Measurements from ENCODE around the gene AKNA.

AKNA gene

GRCh38 chr9:114314881-114315722 is 72.7 kb downstream of the AKNA start:
- Histone ChIP-seq H3K9ac (ENCODE audit: low read length) (no peak overlapping the region), H3K4me1 (ENCODE audit: control insufficient read depth, insufficient read depth, low read length) (peaks cover 8% of the 10 kb centered on the region), H3K4me3 (ENCODE audit: low read length) (no peak overlapping the region), H3K36me3 (ENCODE audit: control insufficient read depth, insufficient read depth, low read length) (no peaks in the 10 kb centered on the region), H3K27me3 (ENCODE audit: control insufficient read depth, insufficient read depth, low read length) (no peaks in the 10 kb centered on the region), H3K9me3 (ENCODE audit: control insufficient read depth, low read length) (no peaks in the 10 kb centered on the region)

GRCh38 chr9:114314256-114314867 is 73.4 kb downstream of the AKNA start:
- Histone ChIP-seq H3K4me1 (ENCODE audit: control insufficient read depth, insufficient read depth, low read length) (peaks cover 8% of the 10 kb centered on the region), H3K27me3 (ENCODE audit: control insufficient read depth, insufficient read depth, low read length) (no peaks in the 10 kb centered on the region), H3K4me3 (ENCODE audit: low read length) (no peak overlapping the region), H3K9me3 (ENCODE audit: control insufficient read depth, low read length) (no peaks in the 10 kb centered on the region), H3K9ac (ENCODE audit: low read length) (no peak overlapping the region), H3K36me3 (ENCODE audit: control insufficient read depth, insufficient read depth, low read length) (no peaks in the 10 kb centered on the region)

GRCh38 chr9:114313186-114313585 is 74.6 kb downstream of the AKNA start:
- Histone ChIP-seq H3K9me3 (ENCODE audit: control insufficient read depth, low read length) (no peaks in the 10 kb centered on the region), H3K27me3 (ENCODE audit: control insufficient read depth, insufficient read depth, low read length) (no peaks in the 10 kb centered on the region), H3K4me3 (ENCODE audit: low read length) (no peak overlapping the region), H3K4me1 (ENCODE audit: control insufficient read depth, insufficient read depth, low read length) (peaks cover 8% of the 10 kb centered on the region), H3K9ac (ENCODE audit: low read length) (no peak overlapping the region), H3K36me3 (ENCODE audit: control insufficient read depth, insufficient read depth, low read length) (no peaks in the 10 kb centered on the region)

GRCh38 chr9:114312513-114312875 is 75.3 kb downstream of the AKNA start:
- H3K4me1 ChIP-seq (ENCODE audit: control insufficient read depth, insufficient read depth, low read length) = peaks cover 8% of the 10 kb centered on the region
- no peak overlapping the region for H3K9ac ChIP-seq (ENCODE audit: low read length)
- H3K9me3 ChIP-seq (ENCODE audit: control insufficient read depth, low read length) = no peaks in the 10 kb centered on the region
- no peak overlapping the region for H3K4me3 ChIP-seq (ENCODE audit: low read length)
- H3K36me3 ChIP-seq (ENCODE audit: control insufficient read depth, insufficient read depth, low read length) = no peaks in the 10 kb centered on the region
- no peaks in the 10 kb centered on the region for H3K27me3 ChIP-seq (ENCODE audit: control insufficient read depth, insufficient read depth, low read length)

GRCh38 chr9:114311571-114312512 is 75.9 kb downstream of the AKNA start:
- H3K36me3 ChIP-seq (ENCODE audit: control insufficient read depth, insufficient read depth, low read length) = no peaks in the 10 kb centered on the region
- no peaks in the 10 kb centered on the region for H3K9me3 ChIP-seq (ENCODE audit: control insufficient read depth, low read length)
- H3K27me3 ChIP-seq (ENCODE audit: control insufficient read depth, insufficient read depth, low read length) = no peaks in the 10 kb centered on the region
- H3K4me1 ChIP-seq (ENCODE audit: control insufficient read depth, insufficient read depth, low read length) = peaks cover 8% of the 10 kb centered on the region
- H3K4me3 ChIP-seq (ENCODE audit: low read length) = no peak overlapping the region
- H3K9ac ChIP-seq (ENCODE audit: low read length) = no peak overlapping the region

GRCh38 chr9:114310471-114311450 is 77.0 kb downstream of the AKNA start:
- Histone ChIP-seq H3K9me3 (ENCODE audit: control insufficient read depth, low read length) (no peaks in the 10 kb centered on the region), H3K4me1 (ENCODE audit: control insufficient read depth, insufficient read depth, low read length) (peaks cover 8% of the 10 kb centered on the region), H3K9ac (ENCODE audit: low read length) (no peak overlapping the region), H3K27me3 (ENCODE audit: control insufficient read depth, insufficient read depth, low read length) (no peaks in the 10 kb centered on the region), H3K36me3 (ENCODE audit: control insufficient read depth, insufficient read depth, low read length) (no peaks in the 10 kb centered on the region), H3K4me3 (ENCODE audit: low read length) (no peak overlapping the region)

GRCh38 chr9:114309096-114309495 is 78.7 kb downstream of the AKNA start:
- no peak overlapping the region for H3K4me3 ChIP-seq (ENCODE audit: low read length)
- H3K9me3 ChIP-seq (ENCODE audit: control insufficient read depth, low read length) = no peaks in the 10 kb centered on the region
- no peaks in the 10 kb centered on the region for H3K36me3 ChIP-seq (ENCODE audit: control insufficient read depth, insufficient read depth, low read length)
- H3K4me1 ChIP-seq (ENCODE audit: control insufficient read depth, insufficient read depth, low read length) = no peaks in the 10 kb centered on the region
- H3K9ac ChIP-seq (ENCODE audit: low read length) = no peak overlapping the region
- no peaks in the 10 kb centered on the region for H3K27me3 ChIP-seq (ENCODE audit: control insufficient read depth, insufficient read depth, low read length)

GRCh38 chr9:114308361-114308950 is 79.3 kb downstream of the AKNA start:
- Histone ChIP-seq H3K9me3 (ENCODE audit: control insufficient read depth, low read length) (no peaks in the 10 kb centered on the region), H3K4me3 (ENCODE audit: low read length) (no peak overlapping the region), H3K36me3 (ENCODE audit: control insufficient read depth, insufficient read depth, low read length) (no peaks in the 10 kb centered on the region), H3K9ac (ENCODE audit: low read length) (no peak overlapping the region), H3K4me1 (ENCODE audit: control insufficient read depth, insufficient read depth, low read length) (no peaks in the 10 kb centered on the region), H3K27me3 (ENCODE audit: control insufficient read depth, insufficient read depth, low read length) (no peaks in the 10 kb centered on the region)

GRCh38 chr9:114307899-114308267 is 79.9 kb downstream of the AKNA start:
- Histone ChIP-seq H3K4me3 (ENCODE audit: low read length) (no peak overlapping the region), H3K4me1 (ENCODE audit: control insufficient read depth, insufficient read depth, low read length) (no peaks in the 10 kb centered on the region), H3K9me3 (ENCODE audit: control insufficient read depth, low read length) (no peaks in the 10 kb centered on the region), H3K9ac (ENCODE audit: low read length) (no peak overlapping the region), H3K36me3 (ENCODE audit: control insufficient read depth, insufficient read depth, low read length) (no peaks in the 10 kb centered on the region), H3K27me3 (ENCODE audit: control insufficient read depth, insufficient read depth, low read length) (no peaks in the 10 kb centered on the region)

- Histone ChIP-seq H3K9me3 (ENCODE audit: control insufficient read depth, low read length) (no peaks in the 10 kb centered on the region), H3K4me3 (ENCODE audit: low read length) (no peak overlapping the region), H3K27me3 (ENCODE audit: control insufficient read depth, insufficient read depth, low read length) (no peaks in the 10 kb centered on the region), H3K36me3 (ENCODE audit: control insufficient read depth, insufficient read depth, low read length) (peaks cover 6% of the 10 kb centered on the region), H3K9ac (ENCODE audit: low read length) (no peak overlapping the region), H3K4me1 (ENCODE audit: control insufficient read depth, insufficient read depth, low read length) (no peaks in the 10 kb centered on the region)
Measured at GRCh38 chr9:114304416-114305188, 83.2 kb downstream of the AKNA start.
